Kidney (tissue), 14 donors: ENCODE results near the gene VPS8. TPM values are rescaled to one million over a fixed set of nuclear protein-coding genes. Genes with fewer than 3 reads are reported as not detected.

Source experiments
- DNase-seq, 5 donors: peaks; one replicate each; pipeline ENCODE4 v3.0.0-alpha.2; 2013 to 2020
- FAIRE-seq: peaks from 2 replicates; lab custom pipeline; 2012; peaks lifted over from hg19 to GRCh38; lab: Jason Lieb, UNC
- H3K27ac ChIP-seq, 2 donors: one replicate each; pipeline ENCODE4 v1.7.0; 2013; ENCODE audit warnings: low read depth in 2 of 2, low read length in 2 of 2, inconsistent platforms in 1 of 2
- H3K27me3 ChIP-seq: one replicate; pipeline ENCODE4 v1.7.1; 2013; ENCODE audit warnings: low read length, inconsistent platforms; ENCODE audit not compliant: control insufficient read depth, insufficient read depth
- H3K36me3 ChIP-seq, 3 donors: one replicate each; pipeline versions ENCODE4 v1.7.0 to v1.7.1; 2013; ENCODE audit warnings: low read length in 3 of 3, control low read depth in 1 of 3, inconsistent platforms in 1 of 3; ENCODE audit not compliant: insufficient read depth in 3 of 3, control insufficient read depth in 2 of 3
- H3K4me1 ChIP-seq, 3 donors: one replicate each; pipeline versions ENCODE4 v1.7.0 to v1.7.1; 2013; ENCODE audit warnings: low read length in 3 of 3, inconsistent platforms in 1 of 3, low read depth in 1 of 3; ENCODE audit not compliant: control insufficient read depth in 2 of 3, insufficient read depth in 2 of 3
- H3K4me3 ChIP-seq, 3 donors: one replicate each; pipeline versions ENCODE4 v1.7.0 to v1.8.1; 2013; ENCODE audit warnings: low read length in 3 of 3, control low read depth in 1 of 3, inconsistent platforms in 1 of 3
- H3K9ac ChIP-seq, 3 donors: one replicate each; pipeline versions ENCODE4 v1.7.0 to v1.7.1; 2013; ENCODE audit warnings: low read length in 3 of 3, control low read depth in 1 of 3, inconsistent platforms in 1 of 3
- H3K9me3 ChIP-seq, 3 donors: one replicate each; pipeline versions ENCODE4 v1.7.0 to v1.7.1; 2013; ENCODE audit warnings: low read length in 3 of 3, control low read depth in 1 of 3, inconsistent platforms in 1 of 3; ENCODE audit not compliant: control insufficient read depth in 2 of 3, insufficient read depth in 1 of 3
- CTCF ChIP-seq: IDR thresholded peaks from 3 replicates; pipeline ENCODE4 v1.5.1; 2012; ENCODE audit warnings: mild to moderate bottlenecking, moderate library complexity, borderline replicate concordance; ENCODE audit not compliant: insufficient read depth; ENCODE audit errors: extremely low read depth
- intact Hi-C: fragments of 100-400 bp; cut with DNase I; formaldehyde crosslinking; loops from one replicate; pipeline ENCODE4 v1.11.1; 2022
- polyA plus RNA-seq: library from polyadenylated mRNA; stranded (reverse); fragments of 350-450 nt; fragmentation: Illumina TruSeq; extraction: RNeasy Lipid Tissue Mini Kit (QIAGEN cat#74804); gene quantifications from one replicate; pipeline ENCODE4 v1.2.3, GENCODE V29; 2014; ENCODE audit warnings: low read depth, low replicate concordance; ENCODE audit not compliant: insufficient read depth
- total RNA-seq: library from RNA; stranded (reverse); fragmentation: NEBNext Ultra II Directional; extraction: Animal tissue kit (Norgen Biotek cat#: 25700); gene quantifications from one replicate; pipeline ENCODE4 v1.2.1, GENCODE V29; 2021
- donor health status: control.
- donor health status: control.
- donor health status: control.
- donor health status: control.
- donor health status: control.
- donor health status: DM: yes; HTN: yes; CAD: no.
- donor health status: Normal renal cell carcinoma (clear cell type).

Gene VPS8
- total and polyA plus RNA-seq, 2 donors from 2014 or later = 10.8 to 55.0 TPM

GRCh38 chr3:185024966-185025365 is 213.0 kb downstream of the VPS8 start:
- no peak for FAIRE-seq
- H3K27me3 ChIP-seq = no peaks in the 10 kb centered on the region

GRCh38 chr3:185028121-185028520 is 216.2 kb downstream of the VPS8 start:
- H3K27ac ChIP-seq = no peak overlapping the region
- no peak for TF ChIP-seq CTCF
- FAIRE-seq (no peak), DNase-seq (no peak)
- no peak overlapping the region for H3K9ac ChIP-seq
- no peaks in the 10 kb centered on the region for H3K9me3 ChIP-seq
- no peaks in the 10 kb centered on the region for H3K4me1 ChIP-seq
- no peaks in the 10 kb centered on the region for H3K27me3 ChIP-seq
- H3K4me3 ChIP-seq = no peak overlapping the region
- peaks cover 2 to 7% (median 7%) of the 10 kb centered on the region in 3 donors for H3K36me3 ChIP-seq
- intact Hi-C loops = no loop called here

More at GRCh38 chr3:185024966-185025365, 213.0 kb downstream of the VPS8 start:
- no peak for TF ChIP-seq CTCF
- Histone ChIP-seq H3K4me3 (no peak overlapping the region), H3K9ac (no peak overlapping the region), H3K9me3 (no peaks in the 10 kb centered on the region), H3K36me3 (peaks cover 2 to 7% (median 7%) of the 10 kb centered on the region in 3 donors), H3K27ac (no peak overlapping the region), H3K4me1 (no peaks in the 10 kb centered on the region)
- intact Hi-C loops = no loop called here
- DNase-seq = no peak

- peaks cover 2 to 7% (median 7%) of the 10 kb centered on the region in 3 donors for H3K36me3 ChIP-seq
- H3K4me3 ChIP-seq = no peak overlapping the region
- intact Hi-C loops = no loop called here
- H3K9ac ChIP-seq = no peak overlapping the region
- no peaks in the 10 kb centered on the region for H3K4me1 ChIP-seq
- TF ChIP-seq CTCF = no peak
- FAIRE-seq = no peak
- H3K27me3 ChIP-seq = no peaks in the 10 kb centered on the region
- no peak for DNase-seq
- H3K9me3 ChIP-seq = no peaks in the 10 kb centered on the region
- no peak overlapping the region for H3K27ac ChIP-seq
Observed at GRCh38 chr3:185029086-185029485, 217.1 kb downstream of the VPS8 start.

- H3K36me3 ChIP-seq = peaks cover 2 to 7% (median 5%) of the 10 kb centered on the region in 3 donors
- H3K27ac ChIP-seq = no peak overlapping the region
- H3K4me1 ChIP-seq = no peaks in the 10 kb centered on the region
- FAIRE-seq = no peak
- no peak overlapping the region for H3K4me3 ChIP-seq
- no peaks in the 10 kb centered on the region for H3K9me3 ChIP-seq
- no peaks in the 10 kb centered on the region for H3K27me3 ChIP-seq
- TF ChIP-seq CTCF = no peak
- DNase-seq = no peak
- intact Hi-C loops = no loop called here
- H3K9ac ChIP-seq = no peak overlapping the region
Observed at GRCh38 chr3:185030399-185030798, 218.4 kb downstream of the VPS8 start.
